Measurements from ENCODE around the gene KLHL3. TPM values are rescaled to one million over a fixed set of nuclear protein-coding genes. Genes with fewer than 3 reads are reported as not detected.

KLHL3 gene
- total RNA-seq, 1 donor from 2014 or later, result 6.8 TPM

DNA sequence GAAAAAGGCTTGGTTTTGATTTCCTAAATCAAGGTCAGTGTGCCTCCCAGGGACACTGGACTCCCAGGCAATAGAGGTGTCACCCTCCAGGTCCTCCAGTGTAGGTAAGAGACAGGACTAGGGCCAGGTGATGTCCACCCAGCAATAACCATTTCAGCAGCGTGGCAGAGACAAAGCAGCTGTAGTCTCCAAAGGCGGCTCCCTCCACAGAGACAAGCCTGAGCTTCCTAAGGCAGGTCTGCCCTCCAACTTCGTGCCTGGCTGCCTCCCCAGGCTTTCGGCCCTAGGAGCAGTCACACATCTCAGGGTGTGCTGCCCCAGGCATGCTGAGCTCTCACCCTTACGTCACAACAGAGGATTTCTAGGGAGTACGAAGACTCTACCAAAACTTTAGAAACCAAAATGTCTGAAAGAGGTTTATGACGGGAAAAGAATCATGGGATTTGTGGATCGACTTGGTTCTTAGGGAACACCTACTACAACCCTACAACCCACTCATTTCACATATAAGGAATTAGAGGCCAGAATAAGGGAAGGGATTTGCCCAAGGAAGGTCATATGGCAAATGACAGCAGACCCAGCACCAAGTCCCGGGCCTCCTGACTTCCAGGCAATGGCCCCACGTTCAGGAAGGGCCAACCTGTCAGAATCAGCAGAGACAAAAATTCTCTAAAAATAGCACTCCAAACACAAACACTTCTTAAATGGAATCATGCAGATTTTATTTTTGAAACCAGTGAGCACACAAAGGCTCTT is 105.5 kb downstream of the KLHL3 start:
- no peak for ATAC-seq

GRCh38 chr5:137629646-137630045 is 106.2 kb downstream of the KLHL3 start:
- DNase-seq, result no peak
- H3K9me3 ChIP-seq, result no peaks in the 10 kb centered on the region
- H3K27ac ChIP-seq, result no peak overlapping the region
- no peaks in the 10 kb centered on the region for H3K36me3 ChIP-seq
- peaks cover 8% of the 10 kb centered on the region for H3K4me1 ChIP-seq
- TF ChIP-seq, protein P1, sequence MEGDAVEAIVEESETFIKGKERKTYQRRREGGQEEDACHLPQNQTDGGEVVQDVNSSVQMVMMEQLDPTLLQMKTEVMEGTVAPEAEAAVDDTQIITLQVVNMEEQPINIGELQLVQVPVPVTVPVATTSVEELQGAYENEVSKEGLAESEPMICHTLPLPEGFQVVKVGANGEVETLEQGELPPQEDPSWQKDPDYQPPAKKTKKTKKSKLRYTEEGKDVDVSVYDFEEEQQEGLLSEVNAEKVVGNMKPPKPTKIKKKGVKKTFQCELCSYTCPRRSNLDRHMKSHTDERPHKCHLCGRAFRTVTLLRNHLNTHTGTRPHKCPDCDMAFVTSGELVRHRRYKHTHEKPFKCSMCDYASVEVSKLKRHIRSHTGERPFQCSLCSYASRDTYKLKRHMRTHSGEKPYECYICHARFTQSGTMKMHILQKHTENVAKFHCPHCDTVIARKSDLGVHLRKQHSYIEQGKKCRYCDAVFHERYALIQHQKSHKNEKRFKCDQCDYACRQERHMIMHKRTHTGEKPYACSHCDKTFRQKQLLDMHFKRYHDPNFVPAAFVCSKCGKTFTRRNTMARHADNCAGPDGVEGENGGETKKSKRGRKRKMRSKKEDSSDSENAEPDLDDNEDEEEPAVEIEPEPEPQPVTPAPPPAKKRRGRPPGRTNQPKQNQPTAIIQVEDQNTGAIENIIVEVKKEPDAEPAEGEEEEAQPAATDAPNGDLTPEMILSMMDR (IDR thresholded peaks at IDR 0.05), result peak; percentile 96
- intact Hi-C loops (cut with DNase I), result loop anchor here (5.0 kb wide), 1 partner anchor 113 kb away; no protein-coding TSS in a partner anchor
- H3K4me3 ChIP-seq, result no peak overlapping the region
- peak; percentile 89 for ATAC-seq
- H3K27me3 ChIP-seq, result no peaks in the 10 kb centered on the region

More for the DNA sequence above, 105.5 kb downstream of the KLHL3 start:
- Histone ChIP-seq H3K36me3 (no peaks in the 10 kb centered on the region), H3K27ac (peak overlapping the region; percentile 49), H3K4me1 (peaks cover 8% of the 10 kb centered on the region), H3K4me3 (no peak overlapping the region), H3K27me3 (no peaks in the 10 kb centered on the region), H3K9me3 (no peaks in the 10 kb centered on the region)
- intact Hi-C loops (cut with DNase I), result no loop called here
- TF ChIP-seq, protein P1 (IDR thresholded peaks at IDR 0.05), result no peak
- no peak for DNase-seq

DNA sequence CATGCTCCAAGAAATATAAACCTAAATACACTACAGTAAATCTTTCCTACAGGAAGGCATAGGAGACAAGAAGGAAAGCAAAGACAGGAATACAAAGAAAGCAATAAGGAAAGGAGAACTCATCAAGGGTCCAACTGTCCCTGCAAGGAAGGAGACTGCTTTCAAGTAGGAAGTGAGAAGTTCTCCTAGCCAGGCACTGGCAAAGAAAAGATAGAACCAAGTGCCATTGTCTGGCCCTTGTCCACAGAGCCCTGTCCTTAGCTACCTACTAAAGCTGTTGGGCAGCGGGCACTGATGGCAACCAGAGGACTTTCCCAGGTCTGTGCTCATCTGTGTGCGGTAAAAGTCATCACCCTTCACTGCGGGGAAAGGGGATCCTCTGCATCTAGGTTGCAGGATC is 108.2 kb downstream of the KLHL3 start:
- intact Hi-C loops (cut with DNase I), result loop anchor here (5.0 kb wide), 1 partner anchor 115 kb away; no protein-coding TSS in a partner anchor
- no peak overlapping the region for H3K27ac ChIP-seq
- no peak for DNase-seq

GRCh38 chr5:137627293-137627692 is 108.6 kb downstream of the KLHL3 start:
- Histone ChIP-seq H3K27ac (no peak overlapping the region), H3K36me3 (no peaks in the 10 kb centered on the region), H3K4me1 (peaks cover 14% of the 10 kb centered on the region), H3K27me3 (no peaks in the 10 kb centered on the region), H3K4me3 (no peak overlapping the region), H3K9me3 (no peaks in the 10 kb centered on the region)
- intact Hi-C loops (cut with DNase I), result loop anchor here (5.0 kb wide), 1 partner anchor 115 kb away; no protein-coding TSS in a partner anchor
- TF ChIP-seq, protein P1 (IDR thresholded peaks at IDR 0.05), result no peak
- ATAC-seq (no peak), DNase-seq (no peak)

More for the DNA sequence above, 108.2 kb downstream of the KLHL3 start:
- Histone ChIP-seq H3K27me3 (no peaks in the 10 kb centered on the region), H3K36me3 (no peaks in the 10 kb centered on the region), H3K9me3 (no peaks in the 10 kb centered on the region), H3K4me3 (no peak overlapping the region), H3K4me1 (peaks cover 11% of the 10 kb centered on the region)
- ATAC-seq, result no peak
- TF ChIP-seq, protein P1 (IDR thresholded peaks at IDR 0.05), result no peak

DNA sequence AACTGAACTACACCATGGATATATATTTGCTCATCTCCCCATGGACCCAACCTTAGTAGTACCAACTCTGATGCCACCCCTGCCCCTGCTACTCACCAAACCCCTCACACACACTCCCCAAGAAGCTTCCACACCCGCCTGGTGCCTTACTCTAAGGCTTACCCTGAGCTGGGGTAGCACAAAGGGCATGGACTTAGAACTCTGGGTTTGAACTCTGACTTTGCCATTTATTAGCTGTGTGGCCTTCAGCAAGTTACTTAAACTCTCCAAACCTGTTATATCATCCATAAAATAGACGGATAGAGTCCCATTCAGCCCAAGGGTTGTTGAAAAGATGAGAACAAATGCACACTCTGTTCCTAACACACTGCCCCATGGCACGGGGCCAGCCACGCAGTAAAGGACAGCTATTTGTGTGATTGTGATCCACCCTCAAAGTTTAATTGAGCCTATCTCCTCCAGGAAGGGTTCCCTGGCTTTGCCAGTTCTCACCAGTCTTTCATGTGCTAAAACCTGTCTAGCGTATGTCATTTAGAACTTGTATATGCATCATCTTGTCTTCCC is 111.0 kb downstream of the KLHL3 start:
- Histone ChIP-seq H3K4me1 (peaks cover 9% of the 10 kb centered on the region), H3K36me3 (no peaks in the 10 kb centered on the region), H3K27ac (no peak overlapping the region), H3K4me3 (no peak overlapping the region), H3K27me3 (no peaks in the 10 kb centered on the region), H3K9me3 (no peaks in the 10 kb centered on the region)
- TF ChIP-seq, protein P1 (IDR thresholded peaks at IDR 0.05), result no peak
- intact Hi-C loops (cut with DNase I), result loop anchor here (5.0 kb wide), 1 partner anchor 117 kb away; no protein-coding TSS in a partner anchor
- DNase-seq (no peak), ATAC-seq (no peak)

All from upper lobe of right lung (tissue), 1 donor.